Ishikawa (cell line): ENCODE measurements around the gene SKI.
A peak's percentile ranks its signal among the peaks of the same experiment; 100 is the strongest.

Source experiments
- CEBPB ChIP-seq: IDR thresholded peaks from 2 replicates; pipeline ENCODE4 v1.6.1; 2012
- CREB1 ChIP-seq: IDR thresholded peaks from 2 replicates; pipeline ENCODE4 v1.6.1; 2012; ENCODE audit warnings: low read depth
- EGR1 ChIP-seq: IDR thresholded peaks from 2 replicates; pipeline ENCODE4 v1.6.1; 2012
- EP300 ChIP-seq: IDR thresholded peaks from 2 replicates; pipeline ENCODE4 v1.6.1; 2012; ENCODE audit warnings: borderline replicate concordance
- FOXM1 ChIP-seq: IDR thresholded peaks from 2 replicates; pipeline ENCODE4 v1.6.1; 2012; ENCODE audit warnings: low read depth, borderline replicate concordance
- NFIC ChIP-seq: IDR thresholded peaks from 2 replicates; pipeline ENCODE4 v1.6.1; 2012
- RAD21 ChIP-seq: IDR thresholded peaks from 2 replicates; pipeline ENCODE4 v1.6.1; 2012; ENCODE audit warnings: low read depth
- TAF1 ChIP-seq: IDR thresholded peaks from 2 replicates; pipeline ENCODE4 v1.6.1; 2012; ENCODE audit warnings: low read depth, mild to moderate bottlenecking
- TCF12 ChIP-seq: IDR thresholded peaks from 2 replicates; pipeline ENCODE4 v1.6.1; 2012; ENCODE audit warnings: low read depth
- TEAD4 ChIP-seq: IDR thresholded peaks from 2 replicates; pipeline ENCODE4 v1.6.1; 2012
- YY1 ChIP-seq: IDR thresholded peaks from 2 replicates; pipeline ENCODE4 v1.6.1; 2012; ENCODE audit warnings: low read depth
- ZBTB7A ChIP-seq: IDR thresholded peaks from 2 replicates; pipeline ENCODE4 v1.6.1; 2012; ENCODE audit warnings: low read depth
- TF ChIP-seq, protein P1 (sequence below): IDR thresholded peaks from 2 replicates; pipeline ENCODE4 v1.6.1; 2012
- TF ChIP-seq, protein P2 (sequence below): IDR thresholded peaks from 2 replicates; pipeline ENCODE4 v1.6.1; 2012; ENCODE audit warnings: low read depth, mild to moderate bottlenecking
- TF ChIP-seq, protein P3 (sequence below): IDR thresholded peaks from 2 replicates; pipeline ENCODE4 v1.6.1; 2012

SKI gene

DNA sequence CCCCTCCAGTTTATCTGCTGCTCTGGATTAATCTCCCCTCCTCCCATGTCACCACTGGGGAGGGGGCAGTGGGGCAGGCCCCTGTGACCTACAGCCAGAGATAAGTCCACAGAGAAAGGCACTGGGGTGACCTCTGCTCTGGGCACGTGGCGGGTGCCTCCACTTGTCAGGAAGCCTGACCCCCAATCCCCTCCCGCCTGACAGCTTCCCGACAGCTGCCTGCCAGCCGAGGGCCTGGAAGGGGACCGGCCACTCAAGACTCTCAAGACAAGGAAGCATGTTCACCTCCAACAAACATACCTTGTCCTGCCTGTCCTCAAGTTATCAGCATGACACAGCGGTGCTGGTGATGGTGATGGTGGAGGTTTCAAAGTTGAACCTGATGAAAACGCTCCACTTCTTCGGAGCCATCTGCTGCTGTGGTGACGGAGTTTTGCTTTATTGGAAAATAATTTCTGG lies 30.4 kb upstream of the SKI start:
- TF ChIP-seq EGR1 (no peak), NFIC (no peak), ZBTB7A (no peak), RAD21 (no peak), EP300 (no peak), TEAD4 (no peak), TCF12 (no peak), YY1 (no peak), CREB1 (no peak), FOXM1 (no peak), CEBPB (no peak), TAF1 (no peak)
- TF ChIP-seq, protein P1, sequence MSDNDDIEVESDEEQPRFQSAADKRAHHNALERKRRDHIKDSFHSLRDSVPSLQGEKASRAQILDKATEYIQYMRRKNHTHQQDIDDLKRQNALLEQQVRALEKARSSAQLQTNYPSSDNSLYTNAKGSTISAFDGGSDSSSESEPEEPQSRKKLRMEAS, result no peak
- TF ChIP-seq, protein P2, sequence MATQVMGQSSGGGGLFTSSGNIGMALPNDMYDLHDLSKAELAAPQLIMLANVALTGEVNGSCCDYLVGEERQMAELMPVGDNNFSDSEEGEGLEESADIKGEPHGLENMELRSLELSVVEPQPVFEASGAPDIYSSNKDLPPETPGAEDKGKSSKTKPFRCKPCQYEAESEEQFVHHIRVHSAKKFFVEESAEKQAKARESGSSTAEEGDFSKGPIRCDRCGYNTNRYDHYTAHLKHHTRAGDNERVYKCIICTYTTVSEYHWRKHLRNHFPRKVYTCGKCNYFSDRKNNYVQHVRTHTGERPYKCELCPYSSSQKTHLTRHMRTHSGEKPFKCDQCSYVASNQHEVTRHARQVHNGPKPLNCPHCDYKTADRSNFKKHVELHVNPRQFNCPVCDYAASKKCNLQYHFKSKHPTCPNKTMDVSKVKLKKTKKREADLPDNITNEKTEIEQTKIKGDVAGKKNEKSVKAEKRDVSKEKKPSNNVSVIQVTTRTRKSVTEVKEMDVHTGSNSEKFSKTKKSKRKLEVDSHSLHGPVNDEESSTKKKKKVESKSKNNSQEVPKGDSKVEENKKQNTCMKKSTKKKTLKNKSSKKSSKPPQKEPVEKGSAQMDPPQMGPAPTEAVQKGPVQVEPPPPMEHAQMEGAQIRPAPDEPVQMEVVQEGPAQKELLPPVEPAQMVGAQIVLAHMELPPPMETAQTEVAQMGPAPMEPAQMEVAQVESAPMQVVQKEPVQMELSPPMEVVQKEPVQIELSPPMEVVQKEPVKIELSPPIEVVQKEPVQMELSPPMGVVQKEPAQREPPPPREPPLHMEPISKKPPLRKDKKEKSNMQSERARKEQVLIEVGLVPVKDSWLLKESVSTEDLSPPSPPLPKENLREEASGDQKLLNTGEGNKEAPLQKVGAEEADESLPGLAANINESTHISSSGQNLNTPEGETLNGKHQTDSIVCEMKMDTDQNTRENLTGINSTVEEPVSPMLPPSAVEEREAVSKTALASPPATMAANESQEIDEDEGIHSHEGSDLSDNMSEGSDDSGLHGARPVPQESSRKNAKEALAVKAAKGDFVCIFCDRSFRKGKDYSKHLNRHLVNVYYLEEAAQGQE, result no peak
- TF ChIP-seq, protein P3, sequence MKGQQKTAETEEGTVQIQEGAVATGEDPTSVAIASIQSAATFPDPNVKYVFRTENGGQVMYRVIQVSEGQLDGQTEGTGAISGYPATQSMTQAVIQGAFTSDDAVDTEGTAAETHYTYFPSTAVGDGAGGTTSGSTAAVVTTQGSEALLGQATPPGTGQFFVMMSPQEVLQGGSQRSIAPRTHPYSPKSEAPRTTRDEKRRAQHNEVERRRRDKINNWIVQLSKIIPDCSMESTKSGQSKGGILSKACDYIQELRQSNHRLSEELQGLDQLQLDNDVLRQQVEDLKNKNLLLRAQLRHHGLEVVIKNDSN, result no peak

DNA sequence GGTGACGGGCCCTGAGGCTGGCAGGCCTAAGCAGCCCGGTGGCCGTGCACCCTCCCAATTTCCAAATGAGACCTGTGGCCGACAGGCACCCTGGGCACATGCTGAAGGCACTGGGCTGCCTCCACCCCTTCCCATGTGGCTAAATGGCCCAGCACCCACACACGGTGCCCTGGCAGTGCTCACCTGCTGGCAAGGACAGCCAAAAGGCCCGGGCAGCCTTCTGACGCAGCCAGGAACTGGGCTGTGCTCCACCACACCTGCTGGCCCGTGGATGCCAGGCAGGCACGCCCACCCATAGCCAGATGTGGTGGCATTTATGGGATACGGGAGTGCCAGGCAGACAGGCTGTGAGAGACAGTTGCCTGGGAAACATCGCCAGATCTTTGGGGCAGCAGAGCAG lies 29.5 kb upstream of the SKI start:
- no peak for TF ChIP-seq ZBTB7A
- no peak for TF ChIP-seq TEAD4
- TF ChIP-seq, protein P2, result no peak
- TF ChIP-seq EGR1, result no peak
- TF ChIP-seq RAD21, result no peak

DNA sequence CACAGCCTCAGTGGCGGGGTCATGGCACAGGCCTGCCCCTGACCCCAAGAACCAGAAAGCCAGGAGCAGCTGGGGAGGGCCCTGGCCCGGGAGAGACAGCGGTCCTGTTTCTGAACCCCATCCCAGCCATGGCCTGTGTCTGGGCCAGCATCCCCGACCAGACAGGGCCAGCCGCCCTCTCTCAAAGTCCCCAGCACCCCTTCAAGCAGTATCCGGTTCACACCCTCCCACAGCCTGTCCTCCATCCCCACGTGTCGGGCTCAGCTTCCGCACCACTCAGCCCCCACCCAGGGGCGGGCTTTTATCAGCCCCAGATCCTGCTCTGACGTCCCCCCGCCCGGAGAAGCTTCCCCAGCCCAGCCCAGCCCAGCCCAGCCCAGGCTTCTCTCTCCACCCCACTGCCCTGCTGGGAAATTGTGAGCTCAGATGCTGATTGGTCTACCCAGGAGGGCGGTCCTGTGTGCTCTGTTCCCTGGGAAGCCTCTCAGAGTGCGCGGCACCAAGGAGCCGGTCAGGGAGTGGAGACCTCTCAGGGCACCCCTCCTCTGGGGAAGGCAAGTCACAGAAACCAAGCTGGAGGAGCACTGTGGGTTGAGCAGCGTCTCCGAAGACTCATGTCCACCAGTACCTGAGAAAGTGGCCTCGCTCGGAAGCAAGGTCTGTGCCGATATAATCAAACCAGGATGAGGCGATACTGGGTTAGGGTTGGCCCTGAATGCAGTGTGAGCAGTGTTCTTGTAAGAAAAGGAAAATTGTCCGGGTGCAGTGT lies 28.9 kb upstream of the SKI start:
- TF ChIP-seq TAF1, result peak; percentile 54; the same call in 1 of the 2 replicates
- TF ChIP-seq TCF12, result 0 out of 2 replicates have a peak, but pooled peaks have one; percentile 13
- no peak for TF ChIP-seq NFIC
- TF ChIP-seq EGR1, result no peak
- TF ChIP-seq, protein P1, result peak; percentile 80
- TF ChIP-seq YY1, result no peak
- TF ChIP-seq CREB1, result no peak
- TF ChIP-seq CEBPB, result no peak
- TF ChIP-seq, protein P2, result no peak
- peak; percentile 29; the same call in 1 of the 2 replicates for TF ChIP-seq ZBTB7A
- TF ChIP-seq, protein P3, result peak; percentile 65
- TF ChIP-seq RAD21, result no peak
- no peak for TF ChIP-seq TEAD4
- no peak for TF ChIP-seq FOXM1
- no peak for TF ChIP-seq EP300

DNA sequence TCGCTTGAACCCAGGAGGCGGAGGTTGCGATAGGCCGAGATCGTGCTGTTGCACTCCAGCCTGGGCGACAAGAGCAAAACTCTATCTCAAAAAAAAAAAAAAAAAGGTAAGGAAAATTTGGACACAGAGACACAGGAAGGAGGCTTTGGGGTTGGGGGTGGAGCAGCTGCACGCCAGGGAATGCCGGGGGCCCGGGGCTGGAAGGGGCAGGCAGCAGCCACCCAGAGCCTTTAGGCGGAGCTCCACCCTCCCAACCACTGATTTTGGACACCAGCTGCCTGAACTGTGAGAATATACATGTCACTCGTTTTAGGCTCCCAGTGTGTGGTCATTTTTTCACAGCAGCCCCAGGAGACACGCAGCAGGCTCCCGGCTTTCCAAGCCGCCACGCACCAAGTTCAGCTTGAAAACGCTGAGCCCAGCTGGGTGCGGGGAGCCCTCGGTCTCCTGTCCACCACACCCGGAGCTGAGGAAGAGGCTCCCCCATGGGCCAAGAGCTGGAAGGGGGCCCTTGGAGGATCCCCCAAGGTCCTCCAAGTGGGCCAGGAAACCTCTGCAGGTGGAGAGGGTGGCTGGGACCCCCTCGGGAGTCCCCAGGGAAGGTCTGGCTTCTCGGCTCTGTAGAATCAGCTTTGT lies 27.7 kb upstream of the SKI start:
- no peak for TF ChIP-seq RAD21
- TF ChIP-seq YY1, result no peak
- TF ChIP-seq EP300, result no peak
- TF ChIP-seq, protein P3, result no peak
- no peak for TF ChIP-seq ZBTB7A
- TF ChIP-seq, protein P1, result no peak
- no peak for TF ChIP-seq TAF1
- TF ChIP-seq EGR1, result no peak
- TF ChIP-seq TEAD4, result no peak
- TF ChIP-seq CEBPB, result no peak
- TF ChIP-seq FOXM1, result no peak
- no peak for TF ChIP-seq TCF12
- TF ChIP-seq CREB1, result no peak
- TF ChIP-seq, protein P2, result no peak
- no peak for TF ChIP-seq NFIC
